DOHH2 (cell line): ENCODE measurements around the gene BATF2.
"Not testable (repeated sequence)": the region's sequence is repeated elsewhere in the genome, so short reads cannot be mapped to it uniquely, and the experiment has no call there.

Source experiments
- H3F3A ChIP-seq: fragments of 200-600 bp; sonication (generic), shearing (Covaris generic); 2 replicates; pipeline ENCODE4 v1.6.0; 2016; ENCODE audit warnings: antibody characterized with exemption, mild to moderate bottlenecking; ENCODE audit not compliant: control insufficient read depth, insufficient read depth
- H3K27ac ChIP-seq: fragments of 200-600 bp; sonication (generic); 2 replicates; pipeline ENCODE4 v1.5.1; 2014; ENCODE audit warnings: low read depth, mild to moderate bottlenecking, low read length, moderate library complexity
- H3K27me3 ChIP-seq: fragments of 200-600 bp; sonication (generic); 2 replicates; pipeline ENCODE4 v1.6.1; 2014; ENCODE audit warnings: mild to moderate bottlenecking, low read length, mixed read lengths; ENCODE audit not compliant: control insufficient read depth
- H3K36me3 ChIP-seq: fragments of 200-600 bp; sonication (generic); 2 replicates; pipeline ENCODE4 v1.6.1; 2014; ENCODE audit warnings: mild to moderate bottlenecking, low read length, moderate library complexity, mixed read lengths; ENCODE audit not compliant: control insufficient read depth
- H3K4me1 ChIP-seq: fragments of 200-600 bp; sonication (generic); 2 replicates; pipeline ENCODE4 v1.6.1; 2014; ENCODE audit warnings: mild to moderate bottlenecking, low read length, mixed read lengths; ENCODE audit not compliant: control insufficient read depth
- H3K4me2 ChIP-seq: fragments of 200-600 bp; sonication (generic); 2 replicates; pipeline ENCODE4 v1.6.0; 2014; ENCODE audit warnings: mild to moderate bottlenecking, low read length, moderate library complexity
- H3K4me3 ChIP-seq: fragments of 200-600 bp; sonication (generic); 2 replicates; pipeline ENCODE4 v1.5.1; 2014; ENCODE audit warnings: mild to moderate bottlenecking, low read length, mixed read lengths
- H3K79me2 ChIP-seq: fragments of 200-600 bp; sonication (generic); 2 replicates; pipeline ENCODE4 v1.6.1; 2014; ENCODE audit warnings: mild to moderate bottlenecking, low read length, mixed read lengths; ENCODE audit not compliant: control insufficient read depth
- H3K9me2 ChIP-seq: fragments of 200-600 bp; sonication (generic); replicated peaks from 2 replicates; pipeline ENCODE4 v1.6.1; 2014; ENCODE audit warnings: mild to moderate bottlenecking, low read length, mixed read lengths; ENCODE audit not compliant: control insufficient read depth
- H3K9me3 ChIP-seq: fragments of 200-600 bp; sonication (generic); 2 replicates; pipeline ENCODE4 v1.6.1; 2014; ENCODE audit warnings: antibody characterized with exemption, low read length, mixed read lengths; ENCODE audit not compliant: control insufficient read depth, insufficient read depth
- H4K20me1 ChIP-seq: fragments of 200-600 bp; sonication (generic); 2 replicates; pipeline ENCODE4 v1.6.0; 2014; ENCODE audit warnings: low read depth, mild to moderate bottlenecking, antibody characterized with exemption, low read length, moderate library complexity; ENCODE audit not compliant: control insufficient read depth, insufficient read depth
- EZH2phosphoT487 ChIP-seq: fragments of 200-600 bp; sonication (generic); IDR thresholded peaks from 2 replicates; pipeline ENCODE4 v1.6.1; 2017; ENCODE audit warnings: borderline replicate concordance, mild to moderate bottlenecking, antibody characterized with exemption, low read length, moderate library complexity, mixed read lengths
- TF ChIP-seq, protein P1 (sequence below): fragments of 200-600 bp; sonication (generic); IDR thresholded peaks from one replicate; pipeline ENCODE4 v1.5.1; 2014; ENCODE audit warnings: antibody characterized with exemption, mild to moderate bottlenecking, low read depth, low read length; ENCODE audit not compliant: poor library complexity, severe bottlenecking

BATF2 gene

DNA sequence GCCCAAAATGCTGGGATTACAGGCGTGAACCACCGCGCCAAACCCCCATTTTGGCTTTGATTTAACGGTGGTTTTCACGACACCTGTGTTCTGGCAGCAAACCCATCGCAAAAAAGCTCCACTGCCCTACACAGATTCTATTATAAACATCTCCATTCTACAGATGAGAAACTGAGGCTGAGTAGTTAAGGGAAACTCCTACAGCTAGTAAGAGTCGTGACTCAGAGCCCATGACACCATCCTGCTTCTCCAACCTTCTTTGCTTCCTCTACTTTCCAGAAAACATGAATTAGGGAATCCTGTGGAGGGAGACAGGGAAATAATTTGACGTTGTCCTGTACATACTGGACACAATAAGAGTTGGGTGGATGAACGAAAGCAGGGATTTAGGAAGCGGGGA is 30.0 kb upstream of the BATF2 start:
- peaks cover 17% of the 10 kb centered on the region for H3K4me1 ChIP-seq
- no peaks in the 10 kb centered on the region for H3K9me3 ChIP-seq
- H3K4me2 ChIP-seq: peak overlapping the region; percentile 72
- H3K27me3 ChIP-seq: no peaks in the 10 kb centered on the region
- H3K9me2 ChIP-seq: no peaks in the 10 kb centered on the region
- no peaks in the 10 kb centered on the region; the same call in 1 of the 2 replicates for H3F3A ChIP-seq
- no peaks in the 10 kb centered on the region for H4K20me1 ChIP-seq
- H3K27ac ChIP-seq: no peak overlapping the region
- no peak for TF ChIP-seq EZH2phosphoT487
- TF ChIP-seq, protein P1, sequence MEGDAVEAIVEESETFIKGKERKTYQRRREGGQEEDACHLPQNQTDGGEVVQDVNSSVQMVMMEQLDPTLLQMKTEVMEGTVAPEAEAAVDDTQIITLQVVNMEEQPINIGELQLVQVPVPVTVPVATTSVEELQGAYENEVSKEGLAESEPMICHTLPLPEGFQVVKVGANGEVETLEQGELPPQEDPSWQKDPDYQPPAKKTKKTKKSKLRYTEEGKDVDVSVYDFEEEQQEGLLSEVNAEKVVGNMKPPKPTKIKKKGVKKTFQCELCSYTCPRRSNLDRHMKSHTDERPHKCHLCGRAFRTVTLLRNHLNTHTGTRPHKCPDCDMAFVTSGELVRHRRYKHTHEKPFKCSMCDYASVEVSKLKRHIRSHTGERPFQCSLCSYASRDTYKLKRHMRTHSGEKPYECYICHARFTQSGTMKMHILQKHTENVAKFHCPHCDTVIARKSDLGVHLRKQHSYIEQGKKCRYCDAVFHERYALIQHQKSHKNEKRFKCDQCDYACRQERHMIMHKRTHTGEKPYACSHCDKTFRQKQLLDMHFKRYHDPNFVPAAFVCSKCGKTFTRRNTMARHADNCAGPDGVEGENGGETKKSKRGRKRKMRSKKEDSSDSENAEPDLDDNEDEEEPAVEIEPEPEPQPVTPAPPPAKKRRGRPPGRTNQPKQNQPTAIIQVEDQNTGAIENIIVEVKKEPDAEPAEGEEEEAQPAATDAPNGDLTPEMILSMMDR: no peak
- peaks cover 4% of the 10 kb centered on the region; the same call in 1 of the 2 replicates for H3K36me3 ChIP-seq
- peak overlapping the region; percentile 77 for H3K4me3 ChIP-seq
- peaks cover 6% of the 10 kb centered on the region; the same call in 1 of the 2 replicates for H3K79me2 ChIP-seq

DNA sequence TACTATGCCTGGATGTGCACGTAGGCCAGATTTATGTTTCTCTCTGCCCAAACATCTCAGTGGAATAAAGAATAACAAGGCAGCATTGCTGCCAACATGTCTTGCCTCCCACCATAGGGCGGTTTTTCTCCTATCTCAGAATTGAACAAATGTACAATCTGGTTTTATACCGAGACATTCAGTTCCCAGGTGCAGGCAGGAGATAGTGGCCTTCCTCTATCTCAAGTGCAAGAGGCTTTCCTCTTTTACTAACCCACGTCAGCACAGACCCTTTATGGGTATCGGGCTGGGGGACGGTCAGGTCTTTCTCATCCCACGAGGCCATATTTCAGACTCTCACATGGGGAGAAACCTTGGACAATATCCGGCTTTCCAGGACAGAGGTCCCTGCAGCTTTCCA is 26.7 kb upstream of the BATF2 start:
- H3K4me2 ChIP-seq, H3K27me3 ChIP-seq, H3K4me3 ChIP-seq, H3K9me3 ChIP-seq, H4K20me1 ChIP-seq, H3K9me2 ChIP-seq, H3K27ac ChIP-seq, H3F3A ChIP-seq, H3K79me2 ChIP-seq: not testable (repeated sequence)
- peaks cover 14% of the 10 kb centered on the region for H3K4me1 ChIP-seq
- peaks cover 26% of the 10 kb centered on the region for H3K36me3 ChIP-seq

DNA sequence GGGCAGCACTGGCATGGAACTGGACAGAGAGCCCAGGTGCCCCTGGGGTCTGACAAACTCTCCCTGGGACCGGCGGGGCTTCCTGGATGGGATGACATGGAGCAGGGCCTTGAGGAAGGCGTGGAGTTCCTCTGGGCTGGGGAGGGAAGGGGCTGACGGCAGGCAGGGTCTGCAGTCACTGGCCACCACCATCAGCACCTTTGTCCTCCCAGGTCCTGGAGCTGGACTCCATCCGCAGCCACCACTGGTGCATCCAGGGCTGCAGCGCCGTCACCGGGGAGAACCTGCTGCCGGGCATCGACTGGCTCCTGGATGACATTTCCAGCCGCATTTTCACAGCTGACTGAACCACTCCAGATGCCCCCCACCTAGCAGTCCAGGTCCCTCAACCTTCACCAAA is 24.7 kb upstream of the BATF2 start:
- no peaks in the 10 kb centered on the region for H4K20me1 ChIP-seq
- TF ChIP-seq, protein P1: no peak
- no peak for TF ChIP-seq EZH2phosphoT487

DNA sequence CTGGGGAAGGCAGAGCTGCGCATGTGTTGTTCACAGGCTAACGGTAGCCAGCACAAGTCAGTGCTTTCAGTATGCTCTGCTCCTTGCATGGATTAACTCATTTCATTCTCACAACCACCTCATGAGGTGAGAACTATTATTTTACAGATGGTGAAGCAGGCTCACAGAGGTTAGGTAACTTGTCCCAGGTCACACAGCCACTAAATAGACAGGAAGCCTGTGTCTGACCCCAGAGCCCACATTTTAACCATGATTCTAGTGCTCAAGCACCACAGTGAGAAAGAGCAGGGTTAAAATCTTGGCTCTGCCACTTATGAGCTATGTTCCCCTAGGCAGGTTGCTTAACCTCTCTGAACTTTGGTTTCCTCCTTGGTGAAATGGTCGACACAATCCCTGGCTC is 24.2 kb upstream of the BATF2 start:
- no peak overlapping the region for H3K4me3 ChIP-seq
- no peaks in the 10 kb centered on the region for H3K9me2 ChIP-seq
- H3K36me3 ChIP-seq: peaks cover 49% of the 10 kb centered on the region
- peaks cover 14% of the 10 kb centered on the region for H3K4me1 ChIP-seq
- H3K27ac ChIP-seq: no peak overlapping the region
- no peaks in the 10 kb centered on the region for H3F3A ChIP-seq
- H3K9me3 ChIP-seq: no peaks in the 10 kb centered on the region
- H3K4me2 ChIP-seq: no peak overlapping the region
- H3K27me3 ChIP-seq: no peaks in the 10 kb centered on the region
- TF ChIP-seq EZH2phosphoT487: no peak
- TF ChIP-seq, protein P1: no peak
- H3K79me2 ChIP-seq: peaks cover 18% of the 10 kb centered on the region
- H4K20me1 ChIP-seq: no peaks in the 10 kb centered on the region

More for the DNA sequence above, 24.7 kb upstream of the BATF2 start:
- H3F3A ChIP-seq: no peaks in the 10 kb centered on the region
- H3K4me2 ChIP-seq: no peak overlapping the region
- no peaks in the 10 kb centered on the region for H3K27me3 ChIP-seq
- no peak overlapping the region for H3K27ac ChIP-seq
- peaks cover 9% of the 10 kb centered on the region for H3K4me1 ChIP-seq
- peaks cover 13% of the 10 kb centered on the region for H3K79me2 ChIP-seq
- H3K9me2 ChIP-seq: no peaks in the 10 kb centered on the region
- H3K36me3 ChIP-seq: peaks cover 44% of the 10 kb centered on the region
- no peaks in the 10 kb centered on the region for H3K9me3 ChIP-seq
- no peak overlapping the region for H3K4me3 ChIP-seq
